HepG2 (cell line): ENCODE measurements around the gene MAGI1. TPM values are rescaled to one million over a fixed set of nuclear protein-coding genes. Genes with fewer than 3 reads are reported as not detected.

Experiments
- HES4 ChIP-seq: sonication (generic); formaldehyde crosslinking; IDR thresholded peaks from 2 replicates; pipeline ENCODE4 v1.9.0; 2021; ENCODE audit warnings: mild to moderate bottlenecking, missing genetic modification reagents, borderline replicate concordance
- ISL2 ChIP-seq: sonication (generic); formaldehyde crosslinking; IDR thresholded peaks from 2 replicates; pipeline ENCODE4 v1.5.0; 2020; ENCODE audit warnings: missing genetic modification reagents
- KDM2A ChIP-seq: sonication (generic); formaldehyde crosslinking; IDR thresholded peaks from 2 replicates; pipeline ENCODE4 v1.4.0; 2020; ENCODE audit warnings: low read depth, missing genetic modification reagents, borderline replicate concordance
- KLF12 ChIP-seq: sonication (generic); formaldehyde crosslinking; IDR thresholded peaks from 2 replicates; pipeline ENCODE4 v1.4.0; 2020; ENCODE audit warnings: missing genetic modification reagents, borderline replicate concordance
- KLF9 ChIP-seq: IDR thresholded peaks from 2 replicates; pipeline ENCODE4 v1.6.1; 2016; ENCODE audit warnings: low read depth
- PLRG1 ChIP-seq: fragments of 450-650 bp; conservative IDR thresholded peaks from 2 replicates; pipeline ENCODE4 v1.6.1; 2016
- TFAP4 ChIP-seq: sonication (generic); IDR thresholded peaks from 2 replicates; pipeline ENCODE4 v1.6.1; 2016; ENCODE audit warnings: low read depth, borderline replicate concordance
- ZBTB7B ChIP-seq: sonication (generic); formaldehyde crosslinking; IDR thresholded peaks from 2 replicates; pipeline ENCODE4 v1.4.0; 2020; ENCODE audit warnings: missing genetic modification reagents
- ZNF333 ChIP-seq: sonication (generic); formaldehyde crosslinking; IDR thresholded peaks from 2 replicates; pipeline ENCODE4 v1.4.0; 2020; ENCODE audit warnings: mild to moderate bottlenecking, missing genetic modification reagents, borderline replicate concordance
- ZNF746 ChIP-seq: sonication (generic); formaldehyde crosslinking; IDR thresholded peaks from 2 replicates; pipeline ENCODE4 v1.8.0; 2022; ENCODE audit warnings: mild to moderate bottlenecking, missing genetic modification reagents
- ZNF747 ChIP-seq: sonication (generic); formaldehyde crosslinking; IDR thresholded peaks from 2 replicates; pipeline ENCODE4 v1.8.1; 2023; ENCODE audit warnings: missing genetic modification reagents, mild to moderate bottlenecking, borderline replicate concordance
- ZNF784 ChIP-seq: sonication (generic); formaldehyde crosslinking; IDR thresholded peaks from 2 replicates; pipeline ENCODE4 v1.5.1; 2020; ENCODE audit warnings: missing genetic modification reagents, mild to moderate bottlenecking, borderline replicate concordance
- polyA plus RNA-seq, 8 experiments: library from polyadenylated mRNA; depleted of rRNA in 3 of 8; stranded (reverse) in 7 of 8; unstranded in 1 of 8; fragments of >200 nt; fragmentation: Illumina TruSeq in 4 of 8; extraction: Trizol in 4 of 8; gene quantifications; 2 replicates each; pipeline versions ENCODE4 v1.2.1 to v1.2.3, GENCODE V29; 2011 to 2016; ENCODE audit warnings: low read depth in 4 of 8, missing spikeins in 1 of 8, mixed read lengths in 1 of 8; ENCODE audit not compliant: insufficient read depth in 1 of 8
- total RNA-seq, 5 experiments: library from RNA; depleted of rRNA; stranded (reverse); fragments of >200 nt; fragmentation: Illumina TruSeq; extraction: Trizol; gene quantifications; 2 replicates each; pipeline ENCODE4 v1.2.3, GENCODE V29; 2016; ENCODE audit warnings: low read depth in 1 of 5
- TF ChIP-seq, protein P1 (sequence below): sonication (generic); formaldehyde crosslinking; conservative IDR thresholded peaks from 2 replicates; pipeline ENCODE4 v1.8.0; 2022; ENCODE audit warnings: mild to moderate bottlenecking, moderate library complexity, missing genetic modification reagents
- TF ChIP-seq, protein P2 (sequence below): sonication (generic); formaldehyde crosslinking; IDR thresholded peaks from 2 replicates; pipeline ENCODE4 v1.4.0; 2020; ENCODE audit warnings: missing genetic modification reagents, borderline replicate concordance
- TF ChIP-seq, protein P3 (sequence below): sonication (generic); formaldehyde crosslinking; IDR thresholded peaks from 2 replicates; pipeline ENCODE4 v1.4.0; 2020; ENCODE audit warnings: missing genetic modification reagents, borderline replicate concordance

Gene MAGI1
- total and polyA plus RNA-seq, 2 of the 13 experiments (the other 11 are each of a cell fraction or from before 2014, with no cell fraction given) = 22.2 to 26.0 TPM

DNA sequence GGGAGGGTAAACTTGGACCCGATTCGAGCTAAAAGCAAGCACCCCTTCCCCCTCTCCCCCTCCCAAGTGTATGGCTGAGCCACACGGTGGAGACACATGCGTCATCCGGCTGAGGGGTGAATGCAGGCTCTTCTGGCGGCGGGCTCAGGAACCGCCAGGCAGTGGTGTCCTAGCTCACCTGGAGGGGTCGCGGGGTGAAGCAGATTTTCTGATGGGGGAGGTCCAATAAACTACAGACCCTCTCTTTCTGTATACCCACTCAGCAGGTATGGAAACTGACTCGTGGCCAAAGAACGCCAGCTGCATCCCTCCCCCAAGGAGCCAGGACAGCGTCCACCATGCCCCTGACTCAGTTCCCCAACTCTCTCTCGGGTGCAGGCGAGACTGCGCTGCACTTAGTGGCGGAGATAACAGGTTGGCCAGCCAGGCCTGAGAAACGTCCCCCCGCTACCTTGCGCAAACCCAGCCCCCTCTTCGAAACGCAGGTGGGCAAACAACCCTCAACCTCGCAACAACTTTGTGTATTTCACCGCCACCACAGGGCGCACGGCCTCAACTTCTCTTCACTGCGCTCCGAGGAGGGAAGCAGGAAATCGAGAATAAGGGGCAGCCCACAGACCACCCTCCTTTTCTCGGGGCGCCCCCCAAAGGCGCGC is 1.3 kb downstream of the MAGI1 start (continued):
- TF ChIP-seq KLF12 (CRISPR knock-in tag) = 0 out of 2 replicates have a peak, but pooled peaks have one; percentile 26
- no peak for TF ChIP-seq ZNF747 (CRISPR knock-in tag)
- TF ChIP-seq KLF9 = no peak
- no peak for TF ChIP-seq PLRG1
- TF ChIP-seq TFAP4 = peak; percentile 37; the same call in 1 of the 2 replicates
- TF ChIP-seq ZNF333 (CRISPR knock-in tag) = 0 out of 2 replicates have a peak, but pooled peaks have one; percentile 27
- TF ChIP-seq ZBTB7B (CRISPR knock-in tag) = peak; percentile 44; the same call in 1 of the 2 replicates
- TF ChIP-seq, protein P1, sequence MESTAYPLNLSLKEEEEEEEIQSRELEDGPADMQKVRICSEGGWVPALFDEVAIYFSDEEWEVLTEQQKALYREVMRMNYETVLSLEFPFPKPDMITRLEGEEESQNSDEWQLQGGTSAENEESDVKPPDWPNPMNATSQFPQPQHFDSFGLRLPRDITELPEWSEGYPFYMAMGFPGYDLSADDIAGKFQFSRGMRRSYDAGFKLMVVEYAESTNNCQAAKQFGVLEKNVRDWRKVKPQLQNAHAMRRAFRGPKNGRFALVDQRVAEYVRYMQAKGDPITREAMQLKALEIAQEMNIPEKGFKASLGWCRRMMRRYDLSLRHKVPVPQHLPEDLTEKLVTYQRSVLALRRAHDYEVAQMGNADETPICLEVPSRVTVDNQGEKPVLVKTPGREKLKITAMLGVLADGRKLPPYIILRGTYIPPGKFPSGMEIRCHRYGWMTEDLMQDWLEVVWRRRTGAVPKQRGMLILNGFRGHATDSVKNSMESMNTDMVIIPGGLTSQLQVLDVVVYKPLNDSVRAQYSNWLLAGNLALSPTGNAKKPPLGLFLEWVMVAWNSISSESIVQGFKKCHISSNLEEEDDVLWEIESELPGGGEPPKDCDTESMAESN (CRISPR knock-in tag) = no peak
- TF ChIP-seq, protein P2, sequence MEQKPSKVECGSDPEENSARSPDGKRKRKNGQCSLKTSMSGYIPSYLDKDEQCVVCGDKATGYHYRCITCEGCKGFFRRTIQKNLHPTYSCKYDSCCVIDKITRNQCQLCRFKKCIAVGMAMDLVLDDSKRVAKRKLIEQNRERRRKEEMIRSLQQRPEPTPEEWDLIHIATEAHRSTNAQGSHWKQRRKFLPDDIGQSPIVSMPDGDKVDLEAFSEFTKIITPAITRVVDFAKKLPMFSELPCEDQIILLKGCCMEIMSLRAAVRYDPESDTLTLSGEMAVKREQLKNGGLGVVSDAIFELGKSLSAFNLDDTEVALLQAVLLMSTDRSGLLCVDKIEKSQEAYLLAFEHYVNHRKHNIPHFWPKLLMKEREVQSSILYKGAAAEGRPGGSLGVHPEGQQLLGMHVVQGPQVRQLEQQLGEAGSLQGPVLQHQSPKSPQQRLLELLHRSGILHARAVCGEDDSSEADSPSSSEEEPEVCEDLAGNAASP = 0 out of 2 replicates have a peak, but pooled peaks have one; percentile 28
- TF ChIP-seq, protein P3, sequence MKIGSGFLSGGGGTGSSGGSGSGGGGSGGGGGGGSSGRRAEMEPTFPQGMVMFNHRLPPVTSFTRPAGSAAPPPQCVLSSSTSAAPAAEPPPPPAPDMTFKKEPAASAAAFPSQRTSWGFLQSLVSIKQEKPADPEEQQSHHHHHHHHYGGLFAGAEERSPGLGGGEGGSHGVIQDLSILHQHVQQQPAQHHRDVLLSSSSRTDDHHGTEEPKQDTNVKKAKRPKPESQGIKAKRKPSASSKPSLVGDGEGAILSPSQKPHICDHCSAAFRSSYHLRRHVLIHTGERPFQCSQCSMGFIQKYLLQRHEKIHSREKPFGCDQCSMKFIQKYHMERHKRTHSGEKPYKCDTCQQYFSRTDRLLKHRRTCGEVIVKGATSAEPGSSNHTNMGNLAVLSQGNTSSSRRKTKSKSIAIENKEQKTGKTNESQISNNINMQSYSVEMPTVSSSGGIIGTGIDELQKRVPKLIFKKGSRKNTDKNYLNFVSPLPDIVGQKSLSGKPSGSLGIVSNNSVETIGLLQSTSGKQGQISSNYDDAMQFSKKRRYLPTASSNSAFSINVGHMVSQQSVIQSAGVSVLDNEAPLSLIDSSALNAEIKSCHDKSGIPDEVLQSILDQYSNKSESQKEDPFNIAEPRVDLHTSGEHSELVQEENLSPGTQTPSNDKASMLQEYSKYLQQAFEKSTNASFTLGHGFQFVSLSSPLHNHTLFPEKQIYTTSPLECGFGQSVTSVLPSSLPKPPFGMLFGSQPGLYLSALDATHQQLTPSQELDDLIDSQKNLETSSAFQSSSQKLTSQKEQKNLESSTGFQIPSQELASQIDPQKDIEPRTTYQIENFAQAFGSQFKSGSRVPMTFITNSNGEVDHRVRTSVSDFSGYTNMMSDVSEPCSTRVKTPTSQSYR (CRISPR knock-in tag) = peak; percentile 5; the same call in 1 of the 2 replicates
- TF ChIP-seq ZNF784 (CRISPR knock-in tag) = peak; percentile 39; the same call in 1 of the 2 replicates
- TF ChIP-seq ZNF746 (CRISPR knock-in tag) = no peak
- TF ChIP-seq KDM2A (CRISPR knock-in tag) = peak; percentile 16; the same call in 1 of the 2 replicates
- no peak for TF ChIP-seq HES4 (CRISPR knock-in tag)
- no peak for TF ChIP-seq ISL2 (CRISPR knock-in tag)
